Esophagus squamous epithelium (tissue), 5 donors: Measurements from ENCODE around the gene IP6K3. TPM values are rescaled to one million over a fixed set of nuclear protein-coding genes. Genes with fewer than 3 reads are reported as not detected.

Experiments
- DNase-seq: peaks from one replicate; lab custom pipeline; 2025; lab: John Stamatoyannopoulos, UW
- H3K27ac ChIP-seq, 4 donors: fragments of 200-600 bp; sonication (generic); one replicate each; pipeline ENCODE4 v1.5.1; 2016 to 2019; ENCODE audit warnings: mild to moderate bottlenecking in 1 of 4
- H3K27me3 ChIP-seq, 4 donors: fragments of 200-600 bp; sonication (generic); 1 replicate in 3 of 4; 2 replicates in 1 of 4; pipeline versions ENCODE4 v1.5.1 to v1.6.0; 2017 to 2021; ENCODE audit warnings: antibody characterized with exemption in 1 of 4
- H3K36me3 ChIP-seq, 3 donors: fragments of 200-600 bp; sonication (generic); one replicate each; pipeline ENCODE4 v1.5.1; 2016 to 2019
- H3K4me1 ChIP-seq, 3 donors: fragments of 200-600 bp; sonication (generic); one replicate each; pipeline ENCODE4 v1.5.1; 2017 to 2019
- H3K4me3 ChIP-seq, 4 donors: fragments of 200-600 bp; sonication (generic); 1 replicate in 3 of 4; 2 replicates in 1 of 4; pipeline ENCODE4 v1.5.1; 2016 to 2019; ENCODE audit warnings: mild to moderate bottlenecking in 2 of 4, moderate library complexity in 1 of 4
- H3K9me3 ChIP-seq, 3 donors: fragments of 200-600 bp; sonication (generic); one replicate each; pipeline ENCODE4 v1.5.1; 2016 to 2019
- POLR2A ChIP-seq, 4 donors: fragments of 450-650 bp; IDR thresholded peaks; one replicate each; pipeline ENCODE4 v1.6.1; 2017; ENCODE audit warnings: antibody characterized with exemption in 4 of 4, mild to moderate bottlenecking in 4 of 4, moderate library complexity in 3 of 4
- WGBS, 2 donors: methylation state at CpG; one replicate each; pipeline ENCODE4 v1.1.5; 2018; 5-methylcytosine and 5-hydroxymethylcytosine counted together
- intact Hi-C: fragments of 100-400 bp; cut with DNase I; formaldehyde crosslinking; loops from one replicate; pipeline ENCODE4 v1.15.0; 2022
- total RNA-seq, 4 donors: library from RNA; depleted of rRNA; stranded (reverse); fragments of >200 nt; gene quantifications; one replicate each; pipeline ENCODE4 v1.1.0, GENCODE V29; 2016
- TF ChIP-seq, protein P1 (sequence below), 6 experiments: fragments of 450-650 bp in 4 of 6; fragments of 200-600 bp in 2 of 6; sonication (generic) in 2 of 6; IDR thresholded peaks; one replicate each; pipeline ENCODE4 v1.5.1; 2016 to 2019; ENCODE audit warnings: antibody characterized with exemption in 6 of 6, mild to moderate bottlenecking in 4 of 6, moderate library complexity in 4 of 6
- donor health status: DM: yes; HTN: yes; CAD: no.

Gene IP6K3
- total RNA-seq, 4 donors from 2014 or later = 0.75 to 5.5 (median 1.7) TPM; not detected in 1

DNA sequence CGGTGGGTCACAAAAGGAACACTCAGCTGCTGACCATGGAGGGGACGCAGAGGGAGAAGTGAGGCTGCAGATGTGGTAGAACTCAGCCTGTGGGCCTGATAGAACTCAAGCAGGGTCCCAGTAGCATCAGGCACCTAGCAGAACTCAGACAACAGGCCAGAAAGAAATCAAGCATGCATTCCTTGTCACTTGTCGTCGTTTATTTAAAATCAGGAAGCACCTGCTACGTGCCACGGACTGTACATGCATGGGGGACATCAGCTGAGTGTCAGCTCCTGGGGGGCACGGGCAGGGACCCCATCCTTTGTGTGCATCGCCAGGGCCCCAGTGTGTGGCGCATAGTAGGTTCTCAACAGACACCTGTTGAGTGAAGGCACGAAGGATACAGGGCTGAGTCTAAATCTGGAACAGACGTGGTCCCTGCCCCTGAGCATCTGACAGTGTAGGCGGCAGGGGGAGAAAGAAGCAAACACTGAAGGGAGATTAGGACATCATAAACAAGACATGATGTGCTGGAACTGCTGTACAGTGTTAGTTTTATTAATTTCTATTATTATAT is 67.7 kb downstream of the IP6K3 start:
- Histone ChIP-seq H3K27me3 (no peaks in the 10 kb centered on the region), H3K4me1 (no peaks in the 10 kb centered on the region), H3K36me3 (peaks cover 10 to 100% (median 26%) of the 10 kb centered on the region in 3 donors), H3K27ac (no peak overlapping the region), H3K9me3 (no peaks in the 10 kb centered on the region), H3K4me3 (no peak overlapping the region)
- 82 to 89% methylated on average over 7 to 9 of the region's 12 CpGs for WGBS, 2 donors
- intact Hi-C loops = no loop called here
- TF ChIP-seq, protein P1, sequence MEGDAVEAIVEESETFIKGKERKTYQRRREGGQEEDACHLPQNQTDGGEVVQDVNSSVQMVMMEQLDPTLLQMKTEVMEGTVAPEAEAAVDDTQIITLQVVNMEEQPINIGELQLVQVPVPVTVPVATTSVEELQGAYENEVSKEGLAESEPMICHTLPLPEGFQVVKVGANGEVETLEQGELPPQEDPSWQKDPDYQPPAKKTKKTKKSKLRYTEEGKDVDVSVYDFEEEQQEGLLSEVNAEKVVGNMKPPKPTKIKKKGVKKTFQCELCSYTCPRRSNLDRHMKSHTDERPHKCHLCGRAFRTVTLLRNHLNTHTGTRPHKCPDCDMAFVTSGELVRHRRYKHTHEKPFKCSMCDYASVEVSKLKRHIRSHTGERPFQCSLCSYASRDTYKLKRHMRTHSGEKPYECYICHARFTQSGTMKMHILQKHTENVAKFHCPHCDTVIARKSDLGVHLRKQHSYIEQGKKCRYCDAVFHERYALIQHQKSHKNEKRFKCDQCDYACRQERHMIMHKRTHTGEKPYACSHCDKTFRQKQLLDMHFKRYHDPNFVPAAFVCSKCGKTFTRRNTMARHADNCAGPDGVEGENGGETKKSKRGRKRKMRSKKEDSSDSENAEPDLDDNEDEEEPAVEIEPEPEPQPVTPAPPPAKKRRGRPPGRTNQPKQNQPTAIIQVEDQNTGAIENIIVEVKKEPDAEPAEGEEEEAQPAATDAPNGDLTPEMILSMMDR (IDR thresholded peaks at IDR 0.05) = no peak
- no peak for TF ChIP-seq POLR2A (IDR thresholded peaks at IDR 0.05)
- no peak for DNase-seq

DNA sequence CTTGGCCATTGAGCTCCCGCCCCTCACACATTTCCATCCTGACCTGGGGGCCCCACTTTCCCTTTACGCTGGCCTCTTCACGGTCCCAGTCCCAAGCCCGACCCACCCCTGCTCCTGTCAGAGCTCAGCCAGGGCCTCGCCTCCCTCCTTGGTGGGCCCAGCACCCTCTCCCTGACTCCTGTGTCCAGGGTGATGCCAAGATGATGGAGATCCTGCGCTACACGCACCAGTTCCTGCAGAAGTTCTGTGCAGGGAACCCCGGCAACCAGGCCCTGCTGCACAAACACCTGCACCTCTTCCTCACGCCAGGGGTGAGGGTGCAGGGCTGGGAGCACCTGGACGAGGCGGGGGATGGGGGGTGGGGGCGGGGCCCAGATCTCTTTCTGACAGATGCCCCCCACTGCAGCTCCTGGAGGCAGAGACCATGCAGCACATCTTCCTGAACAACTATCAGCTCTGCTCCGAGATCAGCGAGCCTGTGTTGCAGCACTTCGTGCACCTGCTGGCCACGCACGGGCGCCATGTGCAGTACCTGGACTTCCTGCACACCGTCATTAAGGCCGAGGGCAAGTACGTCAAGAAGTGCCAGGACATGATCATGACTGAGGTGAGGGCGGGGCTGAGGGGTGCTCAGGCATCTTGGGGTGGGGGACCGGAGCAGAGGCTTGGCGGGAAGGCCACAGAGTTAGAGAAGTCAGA is 68.3 kb downstream of the IP6K3 start:
- DNase-seq = no peak
- Histone ChIP-seq H3K4me3 (no peak overlapping the region), H3K27ac (no peak overlapping the region), H3K27me3 (no peaks in the 10 kb centered on the region), H3K36me3 (peaks cover 10 to 100% (median 29%) of the 10 kb centered on the region in 3 donors), H3K4me1 (peaks cover 0 to under 1% (median 0%) of the 10 kb centered on the region in 3 donors), H3K9me3 (no peaks in the 10 kb centered on the region)
- WGBS, 2 donors = 92 to 97% methylated on average over 6 to 11 of the region's 24 CpGs
- TF ChIP-seq POLR2A (IDR thresholded peaks at IDR 0.05) = no peak
- TF ChIP-seq, protein P1 (IDR thresholded peaks at IDR 0.05) = no peak
- intact Hi-C loops = no loop called here

DNA sequence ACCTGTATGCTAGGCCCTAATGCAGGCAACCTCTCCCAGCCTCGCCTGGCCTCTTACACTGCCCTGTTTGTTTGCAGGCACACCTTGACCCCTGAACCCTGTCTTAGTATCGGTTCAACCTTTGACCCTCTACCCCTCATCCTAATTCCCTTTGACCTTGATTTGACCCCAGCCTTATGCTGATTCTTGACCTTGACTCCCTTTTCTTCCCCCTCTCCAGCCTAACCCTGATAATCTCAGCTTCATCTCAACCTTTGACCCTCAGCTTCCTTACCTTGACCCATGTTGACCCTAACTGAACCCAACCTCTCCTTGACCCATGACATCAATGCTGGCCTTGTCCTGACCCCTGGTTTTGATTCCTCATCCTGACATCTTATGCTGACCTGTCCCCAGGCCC is 69.0 kb downstream of the IP6K3 start:
- H3K4me3 ChIP-seq = no peak overlapping the region
- intact Hi-C loops = no loop called here
- peaks cover 0 to 7% (median 0%) of the 10 kb centered on the region in 3 donors for H3K4me1 ChIP-seq
- TF ChIP-seq, protein P1 (IDR thresholded peaks at IDR 0.05) = no peak
- no peak for TF ChIP-seq POLR2A (IDR thresholded peaks at IDR 0.05)
- no peak for DNase-seq
- WGBS, 2 donors = 96% methylated on average over 2 of the region's 2 CpGs
- no peaks in the 10 kb centered on the region for H3K9me3 ChIP-seq
- H3K27ac ChIP-seq = no peak overlapping the region
- H3K36me3 ChIP-seq = peaks cover 10 to 98% (median 29%) of the 10 kb centered on the region in 3 donors
- no peaks in the 10 kb centered on the region for H3K27me3 ChIP-seq

- intact Hi-C loops = no loop called here
- no peak for DNase-seq
- Histone ChIP-seq H3K9me3 (no peaks in the 10 kb centered on the region), H3K27me3 (no peaks in the 10 kb centered on the region), H3K27ac (peak overlapping the region in 1 of 4 donors; percentile 58), H3K4me3 (no peak overlapping the region), H3K36me3 (peaks cover 10 to 95% (median 25%) of the 10 kb centered on the region in 3 donors), H3K4me1 (peaks cover 0 to 11% (median 0%) of the 10 kb centered on the region in 3 donors)
- 70 to 86% methylated on average over 4 to 6 of the region's 8 CpGs for WGBS, 2 donors
- TF ChIP-seq, protein P1 (IDR thresholded peaks at IDR 0.05) = no peak
- no peak for TF ChIP-seq POLR2A (IDR thresholded peaks at IDR 0.05)
These were observed 69.5 kb downstream of the IP6K3 start for GRCh38 chr6:33677143-33677660.
